ENCODE data around the gene PI4KA.

The PI4KA gene

GRCh38 chr22:20792221-20792965, 66.2 kb downstream of the PI4KA start:
- no peak for DNase-seq

GRCh38 chr22:20788627-20789344, 69.8 kb downstream of the PI4KA start:
- no peak for DNase-seq

- no peak for DNase-seq
Measured at GRCh38 chr22:20787746-20788626, 70.6 kb downstream of the PI4KA start.

GRCh38 chr22:20787223-20787622, 71.4 kb downstream of the PI4KA start:
- no peak for DNase-seq

GRCh38 chr22:20786536-20786979, 72.1 kb downstream of the PI4KA start:
- no peak for DNase-seq

- DNase-seq, result no peak
Measured at GRCh38 chr22:20786048-20786447, 72.6 kb downstream of the PI4KA start.

- DNase-seq, result no peak
Measured at GRCh38 chr22:20785415-20785814, 73.2 kb downstream of the PI4KA start.

- DNase-seq, result peak; percentile 12
Measured at GRCh38 chr22:20783844-20784723, 74.5 kb downstream of the PI4KA start.

GRCh38 chr22:20783300-20783673, 75.3 kb downstream of the PI4KA start:
- DNase-seq, result no peak

- DNase-seq, result no peak
Measured at GRCh38 chr22:20782596-20783299, 75.9 kb downstream of the PI4KA start.

GRCh38 chr22:20782083-20782482, 76.5 kb downstream of the PI4KA start:
- no peak for DNase-seq

GRCh38 chr22:20781272-20781990, 77.2 kb downstream of the PI4KA start:
- no peak for DNase-seq

GRCh38 chr22:20779818-20780158, 78.8 kb downstream of the PI4KA start:
- no peak for DNase-seq

GRCh38 chr22:20779014-20779817, 79.4 kb downstream of the PI4KA start:
- DNase-seq, result no peak

GRCh38 chr22:20777420-20778177, 81.0 kb downstream of the PI4KA start:
- no peak for DNase-seq

- DNase-seq, result no peak
Measured at GRCh38 chr22:20776624-20777405, 81.8 kb downstream of the PI4KA start.

GRCh38 chr22:20775342-20775895, 83.2 kb downstream of the PI4KA start:
- no peak for DNase-seq

GRCh38 chr22:20774882-20775281, 83.7 kb downstream of the PI4KA start:
- no peak for DNase-seq

All from activated CD4-positive, alpha-beta T cell treated with anti-CD3 and anti-CD28 coated beads for 1 hour (primary cell).